Measurements from ENCODE around the gene MRGPRX2. TPM values are rescaled to one million over a fixed set of nuclear protein-coding genes. Genes with fewer than 3 reads are reported as not detected.

MRGPRX2 gene
- total RNA-seq, 3 donors from 2014 or later, result 0.24 to 0.98 TPM; not detected in 1

DNA sequence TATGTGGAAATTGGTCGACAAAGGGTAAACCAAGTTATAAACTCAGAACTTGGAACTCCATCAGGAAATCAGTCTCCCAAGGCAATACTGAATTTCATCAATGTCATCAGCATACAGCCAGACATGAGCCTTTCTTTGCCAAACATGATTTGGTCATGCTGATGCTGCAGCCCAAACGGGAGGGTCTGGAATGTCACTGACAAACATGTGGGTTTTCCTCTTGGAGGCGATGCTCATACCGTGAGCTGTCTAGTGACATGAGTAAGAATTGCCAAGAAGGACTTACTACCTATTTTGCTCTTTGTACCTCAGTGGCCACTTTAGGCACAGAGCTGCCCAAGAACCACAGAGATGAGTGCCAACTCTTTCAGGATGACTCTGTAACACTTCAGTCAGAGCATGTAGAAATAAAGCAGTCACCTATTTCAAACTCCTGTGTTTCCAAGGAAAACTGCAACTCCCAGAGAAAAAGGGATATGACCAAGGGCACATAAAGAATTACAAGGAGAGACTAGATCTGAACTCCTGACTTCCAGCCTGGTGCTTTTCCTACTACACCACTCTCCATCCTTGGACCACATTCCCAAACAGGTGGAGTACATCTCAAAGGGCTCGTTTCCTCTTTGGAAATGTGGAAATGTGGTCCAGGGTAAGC, 24.3 kb upstream of the MRGPRX2 start:
- Histone ChIP-seq H3K36me3 (ENCODE audit: low read depth) (no peaks in the 10 kb centered on the region), H3K4me1 (ENCODE audit: low read depth) (no peaks in the 10 kb centered on the region), H3K9me3 (no peaks in the 10 kb centered on the region), H3K4me3 (no peak overlapping the region)
- DNase-seq (no peak), ATAC-seq (no peak)
- TF ChIP-seq, protein P1, sequence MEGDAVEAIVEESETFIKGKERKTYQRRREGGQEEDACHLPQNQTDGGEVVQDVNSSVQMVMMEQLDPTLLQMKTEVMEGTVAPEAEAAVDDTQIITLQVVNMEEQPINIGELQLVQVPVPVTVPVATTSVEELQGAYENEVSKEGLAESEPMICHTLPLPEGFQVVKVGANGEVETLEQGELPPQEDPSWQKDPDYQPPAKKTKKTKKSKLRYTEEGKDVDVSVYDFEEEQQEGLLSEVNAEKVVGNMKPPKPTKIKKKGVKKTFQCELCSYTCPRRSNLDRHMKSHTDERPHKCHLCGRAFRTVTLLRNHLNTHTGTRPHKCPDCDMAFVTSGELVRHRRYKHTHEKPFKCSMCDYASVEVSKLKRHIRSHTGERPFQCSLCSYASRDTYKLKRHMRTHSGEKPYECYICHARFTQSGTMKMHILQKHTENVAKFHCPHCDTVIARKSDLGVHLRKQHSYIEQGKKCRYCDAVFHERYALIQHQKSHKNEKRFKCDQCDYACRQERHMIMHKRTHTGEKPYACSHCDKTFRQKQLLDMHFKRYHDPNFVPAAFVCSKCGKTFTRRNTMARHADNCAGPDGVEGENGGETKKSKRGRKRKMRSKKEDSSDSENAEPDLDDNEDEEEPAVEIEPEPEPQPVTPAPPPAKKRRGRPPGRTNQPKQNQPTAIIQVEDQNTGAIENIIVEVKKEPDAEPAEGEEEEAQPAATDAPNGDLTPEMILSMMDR (IDR thresholded peaks at IDR 0.05), result no peak
- intact Hi-C loops (cut with DNase I, micrococcal nuclease), result no loop called here

- TF ChIP-seq, protein P1 (IDR thresholded peaks at IDR 0.05), result no peak
- H3K36me3 ChIP-seq (ENCODE audit: low read depth), result no peaks in the 10 kb centered on the region
- DNase-seq (no peak), ATAC-seq (no peak)
- H3K9me3 ChIP-seq, result no peaks in the 10 kb centered on the region
- no peak overlapping the region for H3K4me3 ChIP-seq
- H3K4me1 ChIP-seq (ENCODE audit: low read depth), result no peaks in the 10 kb centered on the region
- intact Hi-C loops (cut with DNase I, micrococcal nuclease), result no loop called here
Measured at GRCh38 chr11:19083166-19083565, 22.6 kb upstream of the MRGPRX2 start.

DNA sequence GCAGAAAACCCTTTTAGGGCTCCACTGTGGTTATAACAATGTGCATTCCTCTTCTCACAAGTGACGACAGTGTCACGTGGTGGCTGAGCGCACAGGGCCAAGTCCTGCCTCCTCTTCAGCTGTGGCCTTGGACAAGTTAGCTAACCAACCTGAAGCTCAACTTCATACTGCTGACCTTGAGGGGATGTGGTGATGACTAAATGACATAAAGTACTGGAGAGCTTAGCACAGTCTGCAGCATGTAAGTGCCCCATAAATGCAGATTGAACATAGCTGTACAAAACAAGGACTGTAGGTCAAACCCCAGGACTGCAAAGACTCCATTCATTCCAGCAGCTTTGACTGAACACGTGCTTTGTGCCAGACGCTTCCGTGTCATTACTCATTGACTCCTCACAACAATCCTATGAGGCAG, 20.1 kb upstream of the MRGPRX2 start:
- TF ChIP-seq, protein P1 (IDR thresholded peaks at IDR 0.05), result no peak
- Histone ChIP-seq H3K9me3 (no peaks in the 10 kb centered on the region), H3K4me1 (ENCODE audit: low read depth) (no peaks in the 10 kb centered on the region), H3K36me3 (ENCODE audit: low read depth) (no peaks in the 10 kb centered on the region), H3K4me3 (no peak overlapping the region)
- ATAC-seq, result peak; percentile 29
- intact Hi-C loops (cut with DNase I, micrococcal nuclease), result no loop called here
- DNase-seq, result no peak

DNA sequence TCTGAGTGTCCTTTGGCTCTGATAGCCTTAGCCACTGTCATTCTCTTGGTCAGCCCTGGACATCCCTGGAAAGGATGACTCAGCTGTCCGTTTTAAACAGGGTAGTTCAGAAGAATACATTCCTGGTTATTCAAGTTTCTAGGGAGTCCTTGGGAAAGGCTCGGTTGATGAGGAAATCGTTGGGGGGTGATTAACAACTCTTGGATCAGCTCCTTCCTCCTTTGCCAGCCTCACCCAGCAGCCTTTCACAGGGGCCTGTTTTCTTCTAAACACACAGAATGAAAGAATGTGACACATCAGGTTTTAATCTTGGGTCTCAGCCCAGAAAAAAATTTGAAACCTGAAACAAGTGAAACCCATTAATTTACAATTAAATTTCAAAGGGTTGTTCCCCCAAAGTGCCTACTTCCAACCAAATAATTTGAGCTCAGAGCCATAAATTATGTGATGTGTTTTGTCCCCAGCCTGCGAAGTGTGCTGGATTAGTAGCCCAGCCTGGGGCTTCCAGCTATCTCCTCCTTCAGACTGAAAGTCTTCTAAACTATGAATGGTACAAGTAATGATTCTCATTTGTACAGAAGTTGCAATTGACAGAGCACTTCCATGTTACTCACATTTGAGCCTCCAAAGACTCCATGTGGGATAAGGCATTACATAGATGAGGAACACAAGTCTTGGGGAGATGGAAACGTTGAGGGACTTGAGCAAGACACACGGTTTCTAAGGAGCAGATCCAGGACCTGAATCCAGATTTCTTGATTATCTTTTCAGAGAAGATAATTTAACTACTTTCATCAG, 19.3 kb upstream of the MRGPRX2 start:
- TF ChIP-seq, protein P1 (IDR thresholded peaks at IDR 0.05), result no peak
- Histone ChIP-seq H3K4me1 (ENCODE audit: low read depth) (no peaks in the 10 kb centered on the region), H3K9me3 (no peaks in the 10 kb centered on the region), H3K4me3 (no peak overlapping the region), H3K36me3 (ENCODE audit: low read depth) (no peaks in the 10 kb centered on the region)
- intact Hi-C loops (cut with DNase I, micrococcal nuclease), result loop anchor here in 1 of 2 donors (10.0 kb wide), 1 partner anchor 475 kb away; no protein-coding TSS in a partner anchor
- no peak for DNase-seq
- ATAC-seq, result peak; percentile 46

DNA sequence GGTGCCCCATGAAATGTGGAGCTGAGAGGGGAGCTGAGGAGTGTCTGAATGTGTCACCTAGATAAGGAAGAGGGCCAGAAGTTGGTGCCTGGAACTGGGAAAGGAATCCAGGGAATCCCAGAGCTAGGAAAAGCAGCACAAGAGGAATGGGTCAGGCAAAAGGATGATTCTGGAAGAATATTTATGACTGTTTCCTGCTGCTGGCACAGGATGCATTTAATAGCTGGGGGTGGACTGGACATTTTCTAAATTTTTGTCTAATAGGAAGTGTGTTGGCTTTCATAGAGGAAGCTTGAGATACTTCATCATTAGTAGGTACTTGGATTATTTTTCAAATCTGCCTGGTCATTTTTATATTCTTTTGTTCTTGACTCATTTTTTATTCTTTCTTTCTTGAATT, 17.4 kb upstream of the MRGPRX2 start:
- ATAC-seq (no peak), DNase-seq (no peak)
- Histone ChIP-seq H3K9me3 (no peaks in the 10 kb centered on the region), H3K4me3 (no peak overlapping the region), H3K36me3 (ENCODE audit: low read depth) (no peaks in the 10 kb centered on the region), H3K4me1 (ENCODE audit: low read depth) (peaks cover 6% of the 10 kb centered on the region)
- intact Hi-C loops (cut with DNase I, micrococcal nuclease), result loop anchor here in 1 of 2 donors (10.0 kb wide), 1 partner anchor 477 kb away; no protein-coding TSS in a partner anchor
- TF ChIP-seq, protein P1 (IDR thresholded peaks at IDR 0.05), result no peak
